HepG2 (cell line): Measurements from ENCODE around the gene SLC26A5. TPM values are rescaled to one million over a fixed set of nuclear protein-coding genes. Genes with fewer than 3 reads are reported as not detected.
A peak's percentile ranks its signal among the peaks of the same experiment; 100 is the strongest.

Experiments used
- ARNT ChIP-seq: fragments of 450-650 bp; IDR thresholded peaks from 2 replicates; pipeline ENCODE4 v1.6.1; 2017
- DMAP1 ChIP-seq: IDR thresholded peaks from 2 replicates; pipeline ENCODE4 v1.6.1; 2016
- EP300 ChIP-seq, 3 experiments: sonication (generic) in 1 of 3; formaldehyde crosslinking in 1 of 3; IDR thresholded peaks; 2 replicates each; pipeline versions ENCODE4 v1.5.1 to v1.6.1; 2011 to 2020; ENCODE audit warnings: low read depth in 2 of 3, low read length in 2 of 3, borderline replicate concordance in 1 of 3, improper control_type of control experiment in 1 of 3, mild to moderate bottlenecking in 1 of 3, missing genetic modification reagents in 1 of 3, moderate library complexity in 1 of 3
- FOXA1 ChIP-seq, 2 experiments: fragments of 450-650 bp in 1 of 2; sonication (generic) in 1 of 2; formaldehyde crosslinking in 1 of 2; IDR thresholded peaks; 2 replicates each; pipeline versions ENCODE4 v1.4.0 to v1.6.1; 2016 to 2020; ENCODE audit warnings: missing genetic modification reagents in 1 of 2
- FOXK2 ChIP-seq: fragments of 450-650 bp; IDR thresholded peaks from 2 replicates; pipeline ENCODE4 v1.6.1; 2016
- GABPA ChIP-seq, 2 experiments: IDR thresholded peaks; 2 replicates each; pipeline ENCODE4 v1.6.1; 2011 to 2016; ENCODE audit warnings: low read depth in 2 of 2, low read length in 1 of 2, missing biosample characterization in 1 of 2, missing genetic modification characterization in 1 of 2
- HHEX ChIP-seq: IDR thresholded peaks from 2 replicates; pipeline ENCODE4 v1.6.1; 2016; ENCODE audit warnings: control low read depth
- HNF4A ChIP-seq: sonication (generic); formaldehyde crosslinking; IDR thresholded peaks from 2 replicates; pipeline ENCODE4 v1.4.0; 2020; ENCODE audit warnings: missing genetic modification reagents
- KDM5A ChIP-seq: fragments of 200-600 bp; sonication (generic); IDR thresholded peaks from 2 replicates; pipeline ENCODE4 v1.7.0; 2018; ENCODE audit warnings: antibody characterized with exemption, mild to moderate bottlenecking, low read length, borderline replicate concordance
- KLF9 ChIP-seq: IDR thresholded peaks from 2 replicates; pipeline ENCODE4 v1.6.1; 2016; ENCODE audit warnings: low read depth
- MAFK ChIP-seq, 2 experiments: IDR thresholded peaks in 1 of 2; conservative IDR thresholded peaks in 1 of 2; 2 replicates each; pipeline ENCODE4 v1.6.1; 2011; ENCODE audit warnings: improper control_type of control experiment in 2 of 2, low read length in 2 of 2
- MED8 ChIP-seq: sonication (generic); formaldehyde crosslinking; IDR thresholded peaks from 2 replicates; pipeline ENCODE4 v1.8.1; 2023; ENCODE audit warnings: mild to moderate bottlenecking, missing genetic modification reagents; ENCODE audit not compliant: insufficient replicate concordance
- ONECUT2 ChIP-seq: sonication (generic); formaldehyde crosslinking; IDR thresholded peaks from 2 replicates; pipeline ENCODE4 v1.4.0; 2020; ENCODE audit warnings: missing genetic modification reagents
- SIX4 ChIP-seq: sonication (generic); formaldehyde crosslinking; IDR thresholded peaks from 2 replicates; pipeline ENCODE4 v1.4.0; 2020; ENCODE audit warnings: missing genetic modification reagents
- SMARCC2 ChIP-seq: fragments of 450-650 bp; IDR thresholded peaks from 2 replicates; pipeline ENCODE4 v1.6.1; 2017; ENCODE audit warnings: antibody characterized with exemption, mild to moderate bottlenecking
- ZC3H13 ChIP-seq: sonication (generic); formaldehyde crosslinking; IDR thresholded peaks from 2 replicates; pipeline ENCODE4 v1.8.1; 2023; ENCODE audit warnings: mild to moderate bottlenecking, missing genetic modification reagents, moderate library complexity
- ZNF205 ChIP-seq: IDR thresholded peaks from 2 replicates; pipeline ENCODE4 v1.6.1; 2018; ENCODE audit warnings: missing biosample characterization, missing genetic modification reagents
- ZNF546 ChIP-seq: sonication (generic); formaldehyde crosslinking; conservative IDR thresholded peaks from 2 replicates; pipeline ENCODE4 v1.8.1; 2023; ENCODE audit warnings: mild to moderate bottlenecking, missing genetic modification reagents
- ZNF598 ChIP-seq: sonication (generic); formaldehyde crosslinking; IDR thresholded peaks from 2 replicates; pipeline ENCODE4 v1.5.1; 2020; ENCODE audit warnings: mild to moderate bottlenecking, missing genetic modification reagents, borderline replicate concordance
- ZNF788 ChIP-seq: sonication (generic); formaldehyde crosslinking; IDR thresholded peaks from 2 replicates; pipeline ENCODE4 v1.5.0; 2020; ENCODE audit warnings: mild to moderate bottlenecking, missing genetic modification reagents, borderline replicate concordance
- ZSCAN12 ChIP-seq: sonication (generic); formaldehyde crosslinking; IDR thresholded peaks from 2 replicates; pipeline ENCODE4 v1.9.0; 2021; ENCODE audit warnings: mild to moderate bottlenecking, missing genetic modification reagents
- polyA plus RNA-seq, 8 experiments: library from polyadenylated mRNA; depleted of rRNA in 3 of 8; stranded (reverse) in 7 of 8; unstranded in 1 of 8; fragments of >200 nt; fragmentation: Illumina TruSeq in 4 of 8; extraction: Trizol in 4 of 8; gene quantifications; 2 replicates each; pipeline versions ENCODE4 v1.2.1 to v1.2.3, GENCODE V29; 2011 to 2016; ENCODE audit warnings: low read depth in 4 of 8, missing spikeins in 1 of 8, mixed read lengths in 1 of 8; ENCODE audit not compliant: insufficient read depth in 1 of 8
- total RNA-seq, 5 experiments: library from RNA; depleted of rRNA; stranded (reverse); fragments of >200 nt; fragmentation: Illumina TruSeq; extraction: Trizol; gene quantifications; 2 replicates each; pipeline ENCODE4 v1.2.3, GENCODE V29; 2016; ENCODE audit warnings: low read depth in 1 of 5
- TF ChIP-seq, protein P1 (sequence below): IDR thresholded peaks from 2 replicates; pipeline ENCODE4 v1.6.1; 2016
- TF ChIP-seq, protein P2 (sequence below): sonication (generic); formaldehyde crosslinking; IDR thresholded peaks from 2 replicates; pipeline ENCODE4 v1.4.0; 2020; ENCODE audit warnings: missing genetic modification reagents, borderline replicate concordance
- TF ChIP-seq, protein P3 (sequence below): sonication (generic); formaldehyde crosslinking; IDR thresholded peaks from 2 replicates; pipeline ENCODE4 v1.8.0; 2022; ENCODE audit warnings: mild to moderate bottlenecking, missing genetic modification reagents

The SLC26A5 gene
- total and polyA plus RNA-seq, 2 of the 13 experiments (the other 11 are each of a cell fraction or from before 2014, with no cell fraction given) = 0.08 to 0.11 TPM

DNA sequence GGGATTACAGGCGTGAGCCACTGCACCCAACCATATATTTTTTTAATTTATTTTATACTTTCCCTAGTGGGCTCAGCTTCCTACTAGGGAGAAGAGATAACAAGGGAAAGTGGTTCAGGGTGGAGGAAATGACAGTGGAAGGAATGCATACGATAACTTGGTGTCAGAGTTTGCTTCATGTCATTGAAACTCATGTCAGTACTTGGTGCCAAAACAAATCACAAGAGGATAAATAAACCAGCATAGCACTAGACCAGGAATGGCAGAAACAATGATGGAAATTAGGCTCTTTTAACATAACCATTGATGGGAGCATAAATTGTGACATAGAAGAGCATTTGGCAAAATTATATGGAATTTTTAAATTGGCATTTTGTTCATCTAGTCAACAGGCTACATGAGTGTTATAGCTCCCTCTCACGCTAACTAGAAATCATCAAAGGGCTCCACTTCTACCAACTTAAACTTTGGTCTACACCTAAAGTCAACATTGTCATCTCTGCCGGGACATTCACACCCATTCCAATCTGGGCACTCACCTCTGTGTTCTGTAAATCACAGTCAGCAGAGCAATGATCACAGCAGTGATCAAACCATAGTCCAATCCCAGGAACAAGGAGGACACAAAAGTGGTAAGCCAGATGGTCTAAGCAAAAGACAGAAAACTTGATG is 57.4 kb downstream of the SLC26A5 start (continued):
- TF ChIP-seq ZSCAN12 (CRISPR knock-in tag) (no peak), EP300 (IDR thresholded peaks at IDR 0.05; ENCODE audit: low read depth in 2 of 2, low read length in 2 of 2) (peak in 1 of 2 experiments; percentile 70; a peak in 3 of 4 replicates), EP300 (CRISPR knock-in tag; IDR thresholded peaks at IDR 0.05; ENCODE audit: borderline replicate concordance) (peak; percentile 64), ONECUT2 (CRISPR knock-in tag) (no peak), ARNT (peak; percentile 97), SIX4 (CRISPR knock-in tag) (no peak), KLF9 (CRISPR knock-in tag) (no peak), ZNF205 (CRISPR knock-in tag) (peak; percentile 47; the same call in 1 of the 2 replicates), MED8 (CRISPR knock-in tag) (no peak), ZNF598 (CRISPR knock-in tag) (no peak), MAFK (conservative IDR thresholded peaks at IDR 0.05 in 1 of 2, IDR thresholded peaks at IDR 0.05 in 1 of 2; ENCODE audit: low read length in 2 of 2) (no peak), KDM5A (no peak; the same call in 1 of the 2 replicates), ZC3H13 (CRISPR knock-in tag) (no peak), GABPA (IDR thresholded peaks at IDR 0.05; ENCODE audit: low read depth, low read length) (no peak), GABPA (CRISPR knock-in tag; IDR thresholded peaks at IDR 0.05; ENCODE audit: low read depth) (no peak), FOXA1 (IDR thresholded peaks at IDR 0.05) (peak; percentile 74), FOXA1 (CRISPR knock-in tag; IDR thresholded peaks at IDR 0.05) (peak; percentile 83), HNF4A (CRISPR knock-in tag) (peak; percentile 93), FOXK2 (0 out of 2 replicates have a peak, but pooled peaks have one; percentile 6), DMAP1 (CRISPR knock-in tag) (no peak), ZNF546 (CRISPR knock-in tag) (no peak), ZNF788 (peak; percentile 67; the same call in 1 of the 2 replicates), HHEX (CRISPR knock-in tag) (0 out of 2 replicates have a peak, but pooled peaks have one; percentile 41), SMARCC2 (0 out of 2 replicates have a peak, but pooled peaks have one; percentile 49)
- TF ChIP-seq, protein P1, sequence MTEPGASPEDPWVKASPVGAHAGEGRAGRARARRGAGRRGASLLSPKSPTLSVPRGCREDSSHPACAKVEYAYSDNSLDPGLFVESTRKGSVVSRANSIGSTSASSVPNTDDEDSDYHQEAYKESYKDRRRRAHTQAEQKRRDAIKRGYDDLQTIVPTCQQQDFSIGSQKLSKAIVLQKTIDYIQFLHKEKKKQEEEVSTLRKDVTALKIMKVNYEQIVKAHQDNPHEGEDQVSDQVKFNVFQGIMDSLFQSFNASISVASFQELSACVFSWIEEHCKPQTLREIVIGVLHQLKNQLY (CRISPR knock-in tag) = 0 out of 2 replicates have a peak, but pooled peaks have one; percentile 29
- TF ChIP-seq, protein P2, sequence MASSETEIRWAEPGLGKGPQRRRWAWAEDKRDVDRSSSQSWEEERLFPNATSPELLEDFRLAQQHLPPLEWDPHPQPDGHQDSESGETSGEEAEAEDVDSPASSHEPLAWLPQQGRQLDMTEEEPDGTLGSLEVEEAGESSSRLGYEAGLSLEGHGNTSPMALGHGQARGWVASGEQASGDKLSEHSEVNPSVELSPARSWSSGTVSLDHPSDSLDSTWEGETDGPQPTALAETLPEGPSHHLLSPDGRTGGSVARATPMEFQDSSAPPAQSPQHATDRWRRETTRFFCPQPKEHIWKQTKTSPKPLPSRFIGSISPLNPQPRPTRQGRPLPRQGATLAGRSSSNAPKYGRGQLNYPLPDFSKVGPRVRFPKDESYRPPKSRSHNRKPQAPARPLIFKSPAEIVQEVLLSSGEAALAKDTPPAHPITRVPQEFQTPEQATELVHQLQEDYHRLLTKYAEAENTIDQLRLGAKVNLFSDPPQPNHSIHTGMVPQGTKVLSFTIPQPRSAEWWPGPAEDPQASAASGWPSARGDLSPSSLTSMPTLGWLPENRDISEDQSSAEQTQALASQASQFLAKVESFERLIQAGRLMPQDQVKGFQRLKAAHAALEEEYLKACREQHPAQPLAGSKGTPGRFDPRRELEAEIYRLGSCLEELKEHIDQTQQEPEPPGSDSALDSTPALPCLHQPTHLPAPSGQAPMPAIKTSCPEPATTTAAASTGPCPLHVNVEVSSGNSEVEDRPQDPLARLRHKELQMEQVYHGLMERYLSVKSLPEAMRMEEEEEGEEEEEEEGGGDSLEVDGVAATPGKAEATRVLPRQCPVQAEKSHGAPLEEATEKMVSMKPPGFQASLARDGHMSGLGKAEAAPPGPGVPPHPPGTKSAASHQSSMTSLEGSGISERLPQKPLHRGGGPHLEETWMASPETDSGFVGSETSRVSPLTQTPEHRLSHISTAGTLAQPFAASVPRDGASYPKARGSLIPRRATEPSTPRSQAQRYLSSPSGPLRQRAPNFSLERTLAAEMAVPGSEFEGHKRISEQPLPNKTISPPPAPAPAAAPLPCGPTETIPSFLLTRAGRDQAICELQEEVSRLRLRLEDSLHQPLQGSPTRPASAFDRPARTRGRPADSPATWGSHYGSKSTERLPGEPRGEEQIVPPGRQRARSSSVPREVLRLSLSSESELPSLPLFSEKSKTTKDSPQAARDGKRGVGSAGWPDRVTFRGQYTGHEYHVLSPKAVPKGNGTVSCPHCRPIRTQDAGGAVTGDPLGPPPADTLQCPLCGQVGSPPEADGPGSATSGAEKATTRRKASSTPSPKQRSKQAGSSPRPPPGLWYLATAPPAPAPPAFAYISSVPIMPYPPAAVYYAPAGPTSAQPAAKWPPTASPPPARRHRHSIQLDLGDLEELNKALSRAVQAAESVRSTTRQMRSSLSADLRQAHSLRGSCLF (CRISPR knock-in tag) = no peak
- TF ChIP-seq, protein P3, sequence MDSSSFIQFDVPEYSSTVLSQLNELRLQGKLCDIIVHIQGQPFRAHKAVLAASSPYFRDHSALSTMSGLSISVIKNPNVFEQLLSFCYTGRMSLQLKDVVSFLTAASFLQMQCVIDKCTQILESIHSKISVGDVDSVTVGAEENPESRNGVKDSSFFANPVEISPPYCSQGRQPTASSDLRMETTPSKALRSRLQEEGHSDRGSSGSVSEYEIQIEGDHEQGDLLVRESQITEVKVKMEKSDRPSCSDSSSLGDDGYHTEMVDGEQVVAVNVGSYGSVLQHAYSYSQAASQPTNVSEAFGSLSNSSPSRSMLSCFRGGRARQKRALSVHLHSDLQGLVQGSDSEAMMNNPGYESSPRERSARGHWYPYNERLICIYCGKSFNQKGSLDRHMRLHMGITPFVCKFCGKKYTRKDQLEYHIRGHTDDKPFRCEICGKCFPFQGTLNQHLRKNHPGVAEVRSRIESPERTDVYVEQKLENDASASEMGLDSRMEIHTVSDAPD (CRISPR knock-in tag) = peak; percentile 68; the same call in 1 of the 2 replicates
